ENCODE results near the gene CDH5. TPM values are rescaled to one million over a fixed set of nuclear protein-coding genes. Genes with fewer than 3 reads are reported as not detected.

The CDH5 gene
- total RNA-seq, 1 donor from 2014 or later, result 0.63 TPM

DNA sequence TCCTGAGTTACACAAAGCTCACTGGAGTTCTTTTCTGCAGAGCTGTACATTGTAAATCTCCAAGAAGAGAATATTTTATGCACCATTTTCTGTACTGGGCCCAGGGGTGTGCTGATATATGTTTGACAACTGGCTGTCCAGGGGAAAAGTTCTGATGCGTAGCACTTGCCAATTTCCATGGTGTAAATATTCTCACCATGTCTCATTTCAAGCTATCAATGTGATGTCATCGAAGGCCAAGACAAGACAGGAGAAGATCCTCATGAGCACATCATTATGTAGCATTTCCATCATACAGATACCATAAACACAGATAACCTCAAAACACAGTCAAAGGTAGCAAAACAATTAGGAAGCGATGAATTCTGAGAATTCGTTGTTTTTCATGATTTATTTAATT, 18.9 kb downstream of the CDH5 start:
- no peak overlapping the region for H3K4me3 ChIP-seq (ENCODE audit: low read depth, low read length)
- TF ChIP-seq, protein P1, sequence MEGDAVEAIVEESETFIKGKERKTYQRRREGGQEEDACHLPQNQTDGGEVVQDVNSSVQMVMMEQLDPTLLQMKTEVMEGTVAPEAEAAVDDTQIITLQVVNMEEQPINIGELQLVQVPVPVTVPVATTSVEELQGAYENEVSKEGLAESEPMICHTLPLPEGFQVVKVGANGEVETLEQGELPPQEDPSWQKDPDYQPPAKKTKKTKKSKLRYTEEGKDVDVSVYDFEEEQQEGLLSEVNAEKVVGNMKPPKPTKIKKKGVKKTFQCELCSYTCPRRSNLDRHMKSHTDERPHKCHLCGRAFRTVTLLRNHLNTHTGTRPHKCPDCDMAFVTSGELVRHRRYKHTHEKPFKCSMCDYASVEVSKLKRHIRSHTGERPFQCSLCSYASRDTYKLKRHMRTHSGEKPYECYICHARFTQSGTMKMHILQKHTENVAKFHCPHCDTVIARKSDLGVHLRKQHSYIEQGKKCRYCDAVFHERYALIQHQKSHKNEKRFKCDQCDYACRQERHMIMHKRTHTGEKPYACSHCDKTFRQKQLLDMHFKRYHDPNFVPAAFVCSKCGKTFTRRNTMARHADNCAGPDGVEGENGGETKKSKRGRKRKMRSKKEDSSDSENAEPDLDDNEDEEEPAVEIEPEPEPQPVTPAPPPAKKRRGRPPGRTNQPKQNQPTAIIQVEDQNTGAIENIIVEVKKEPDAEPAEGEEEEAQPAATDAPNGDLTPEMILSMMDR (conservative IDR thresholded peaks at IDR 0.05; ENCODE audit: low read depth, low read length), result no peak
- no peak for DNase-seq (ENCODE audit: low read depth)

DNA sequence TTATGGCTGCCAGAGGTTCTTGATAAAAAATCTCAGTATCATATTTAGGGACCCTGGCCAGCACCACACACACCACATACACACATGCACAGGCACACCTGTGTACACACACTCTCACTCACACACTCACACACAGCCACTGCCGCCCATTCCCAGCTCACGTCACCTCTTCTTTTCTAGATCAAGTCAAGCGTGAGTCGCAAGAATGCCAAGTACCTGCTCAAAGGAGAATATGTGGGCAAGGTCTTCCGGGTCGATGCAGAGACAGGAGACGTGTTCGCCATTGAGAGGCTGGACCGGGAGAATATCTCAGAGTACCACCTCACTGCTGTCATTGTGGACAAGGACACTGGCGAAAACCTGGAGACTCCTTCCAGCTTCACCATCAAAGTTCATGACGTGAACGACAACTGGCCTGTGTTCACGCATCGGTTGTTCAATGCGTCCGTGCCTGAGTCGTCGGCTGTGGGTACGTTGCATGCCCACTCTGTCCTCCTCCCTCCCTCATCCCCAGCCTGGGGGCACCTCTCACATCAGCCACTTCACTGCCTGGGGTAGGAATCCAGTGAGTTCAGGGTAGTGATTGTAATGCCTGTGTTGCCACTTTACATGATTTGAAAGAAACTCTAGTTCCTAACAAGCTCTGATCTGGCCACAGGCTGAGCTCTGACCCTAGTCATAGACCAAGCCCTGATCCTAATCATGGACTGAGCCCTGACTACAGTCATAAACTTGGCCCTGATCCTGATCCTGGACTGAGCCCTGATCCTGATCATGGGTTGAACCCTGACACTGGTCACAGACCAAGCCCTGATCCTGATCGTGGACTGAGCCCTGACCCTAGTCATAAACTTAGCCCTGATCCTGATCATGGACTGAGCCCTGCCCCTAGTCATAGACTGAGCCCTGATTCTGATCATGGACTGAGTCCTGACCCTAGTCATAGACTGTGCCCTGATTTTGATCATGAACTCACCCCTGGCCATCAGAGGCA, 20.4 kb downstream of the CDH5 start:
- no peak overlapping the region for H3K4me3 ChIP-seq (ENCODE audit: low read depth, low read length)
- TF ChIP-seq, protein P1 (conservative IDR thresholded peaks at IDR 0.05; ENCODE audit: low read depth, low read length), result no peak
- no peak for DNase-seq (ENCODE audit: low read depth)

DNA sequence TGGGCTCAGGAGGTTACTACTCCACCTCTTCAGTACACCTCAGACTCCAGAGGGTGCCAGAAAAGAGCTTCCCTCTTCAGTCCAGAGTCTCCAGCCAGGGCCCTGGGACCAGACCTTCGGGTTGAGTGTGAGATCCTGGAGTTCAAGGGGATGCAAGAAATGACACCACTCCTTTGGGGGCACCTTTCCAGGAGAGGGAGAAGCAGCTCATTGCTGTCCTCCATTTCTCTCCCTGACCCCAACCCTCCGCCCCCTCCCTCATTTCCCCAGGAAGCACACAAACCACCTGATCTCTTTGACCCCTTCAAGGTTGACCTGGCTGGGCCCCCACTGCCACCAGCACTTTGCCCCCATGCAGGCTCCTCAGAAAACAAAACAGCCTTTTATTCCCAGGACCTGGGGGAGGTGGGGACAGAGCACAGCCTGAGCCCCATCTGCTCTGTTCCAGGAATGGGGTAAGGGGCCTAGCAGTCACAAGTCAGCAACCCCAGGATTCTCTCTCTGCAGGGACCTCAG, 21.4 kb downstream of the CDH5 start:
- no peak for DNase-seq (ENCODE audit: low read depth)
- no peak overlapping the region for H3K4me3 ChIP-seq (ENCODE audit: low read depth, low read length)
- TF ChIP-seq, protein P1 (conservative IDR thresholded peaks at IDR 0.05; ENCODE audit: low read depth, low read length), result no peak

DNA sequence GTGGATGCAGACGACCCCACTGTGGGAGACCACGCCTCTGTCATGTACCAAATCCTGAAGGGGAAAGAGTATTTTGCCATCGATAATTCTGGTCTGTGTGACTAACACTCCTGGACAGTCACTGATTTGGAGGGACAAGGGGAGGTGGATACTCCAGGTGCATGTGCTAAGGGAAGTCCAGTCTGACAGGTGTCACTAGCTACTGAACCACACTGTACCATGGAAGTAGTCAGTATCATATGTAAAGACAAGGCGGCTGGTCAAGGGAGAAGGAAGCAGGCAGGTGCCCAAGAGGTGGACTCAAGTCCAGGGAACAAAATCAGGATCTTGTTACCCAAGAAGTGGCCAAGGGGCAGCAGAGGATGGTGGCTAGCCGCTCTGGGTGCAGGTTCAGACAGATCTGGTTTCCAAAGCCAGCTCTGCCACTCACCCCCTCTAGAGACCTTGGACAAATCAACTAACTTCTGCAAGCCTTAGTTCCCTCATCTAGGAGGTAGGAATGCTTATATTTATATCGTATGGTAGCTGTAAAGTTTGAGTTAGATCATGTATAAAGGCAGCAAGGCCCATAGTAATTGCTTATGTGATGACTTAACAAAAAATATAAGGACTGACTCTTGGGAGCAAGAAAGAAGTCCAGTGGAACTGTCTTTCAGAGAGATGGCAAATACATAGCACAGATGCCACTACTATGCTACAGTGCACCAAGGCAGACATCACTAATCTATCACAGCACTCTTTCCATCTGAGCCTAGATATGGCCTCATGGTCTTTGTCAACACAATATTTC, 22.1 kb downstream of the CDH5 start:
- H3K4me3 ChIP-seq (ENCODE audit: low read depth, low read length), result no peak overlapping the region
- TF ChIP-seq, protein P1 (conservative IDR thresholded peaks at IDR 0.05; ENCODE audit: low read depth, low read length), result no peak
- no peak for DNase-seq (ENCODE audit: low read depth)

DNA sequence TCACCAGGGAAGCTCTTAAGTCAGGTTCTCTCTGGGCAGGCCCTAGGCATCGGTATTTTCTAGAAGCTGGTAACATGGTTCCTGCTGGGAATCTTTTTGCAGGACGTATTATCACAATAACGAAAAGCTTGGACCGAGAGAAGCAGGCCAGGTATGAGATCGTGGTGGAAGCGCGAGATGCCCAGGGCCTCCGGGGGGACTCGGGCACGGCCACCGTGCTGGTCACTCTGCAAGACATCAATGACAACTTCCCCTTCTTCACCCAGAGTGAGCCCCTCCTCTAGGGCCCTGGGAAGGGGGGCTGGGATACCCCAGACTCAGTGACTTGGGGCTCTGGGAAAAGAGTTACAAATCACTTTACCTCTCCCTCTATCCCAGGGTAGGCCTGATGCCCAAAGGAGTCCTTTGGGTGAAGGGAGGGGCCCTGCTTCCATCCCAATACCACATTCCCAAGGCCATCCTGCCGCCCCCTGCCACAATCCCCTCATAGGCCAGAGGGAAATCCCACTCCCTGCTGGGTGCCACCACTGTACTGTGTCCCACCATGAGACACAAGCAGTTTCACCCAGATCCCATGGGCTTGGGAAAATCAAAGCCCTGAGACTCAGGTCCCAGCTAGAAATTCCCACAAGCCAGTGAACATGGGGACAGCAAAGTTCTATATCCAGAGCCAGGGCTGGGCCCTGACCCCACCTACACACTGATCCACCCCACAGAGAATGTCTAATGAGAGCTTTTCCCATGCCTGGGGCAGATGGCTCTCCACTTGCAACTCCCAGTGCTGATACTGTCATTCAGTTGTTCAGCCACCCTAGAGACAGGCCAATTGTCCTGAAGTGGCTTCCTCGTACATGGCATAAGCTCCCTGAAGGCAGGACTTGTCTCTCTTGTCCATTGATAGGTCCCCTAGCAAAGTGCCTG, 23.0 kb downstream of the CDH5 start:
- DNase-seq (ENCODE audit: low read depth), result no peak
- TF ChIP-seq, protein P1 (conservative IDR thresholded peaks at IDR 0.05; ENCODE audit: low read depth, low read length), result no peak
- H3K4me3 ChIP-seq (ENCODE audit: low read depth, low read length), result no peak overlapping the region

Measured in epithelial cell of proximal tubule (primary cell).